Vagina (tissue), 2 donors: ENCODE data around the gene PUS7. TPM values are rescaled to one million over a fixed set of nuclear protein-coding genes. Genes with fewer than 3 reads are reported as not detected.
"Not testable (repeated sequence)": the region's sequence is repeated elsewhere in the genome, so short reads cannot be mapped to it uniquely, and the experiment has no call there.

Experiments used
- DNase-seq, 2 donors: peaks; one replicate each; pipeline ENCODE4 v3.0.0-alpha.2; 2017; ENCODE audit errors: extremely low spot score in 2 of 2
- H3K27ac ChIP-seq: fragments of 200-600 bp; sonication (generic); one replicate; pipeline ENCODE4 v1.5.1; 2019
- H3K27me3 ChIP-seq: fragments of 200-600 bp; sonication (generic); one replicate; pipeline ENCODE4 v1.5.1; 2019
- H3K36me3 ChIP-seq, 2 donors: fragments of 200-600 bp; sonication (generic); one replicate each; pipeline ENCODE4 v1.5.1; 2017 to 2019
- H3K4me1 ChIP-seq: fragments of 200-600 bp; sonication (generic); one replicate; pipeline ENCODE4 v1.5.1; 2019
- H3K4me3 ChIP-seq, 2 donors: fragments of 200-600 bp; sonication (generic); 1 replicate in 1 of 2; 2 replicates in 1 of 2; pipeline ENCODE4 v1.5.1; 2016 to 2019
- H3K9me3 ChIP-seq: fragments of 200-600 bp; sonication (generic); one replicate; pipeline ENCODE4 v1.5.1; 2019
- POLR2A ChIP-seq, 2 donors: fragments of 450-650 bp; IDR thresholded peaks; one replicate each; pipeline ENCODE4 v1.6.1; 2017; ENCODE audit warnings: antibody characterized with exemption in 2 of 2, mild to moderate bottlenecking in 2 of 2, moderate library complexity in 2 of 2
- POLR2AphosphoS5 ChIP-seq, 2 donors: sonication (generic); formaldehyde crosslinking; IDR thresholded peaks; one replicate each; pipeline ENCODE4 v1.9.0; 2017; ENCODE audit warnings: antibody characterized with exemption in 2 of 2, mild to moderate bottlenecking in 2 of 2, low read depth in 1 of 2; ENCODE audit not compliant: insufficient read depth in 1 of 2
- intact Hi-C: fragments of 100-400 bp; cut with DNase I; formaldehyde crosslinking; loops from one replicate; pipeline ENCODE4 v1.15.1; 2023
- total RNA-seq: library from RNA; depleted of rRNA; stranded (reverse); fragments of >200 nt; gene quantifications from one replicate; pipeline ENCODE4 v1.2.3, GENCODE V29; 2016
- TF ChIP-seq, protein P1 (sequence below), 3 experiments: fragments of 450-650 bp in 2 of 3; fragments of 200-600 bp in 1 of 3; sonication (generic) in 1 of 3; IDR thresholded peaks; one replicate each; pipeline ENCODE4 v1.5.1; 2017 to 2019; ENCODE audit warnings: antibody characterized with exemption in 3 of 3, mild to moderate bottlenecking in 2 of 3, moderate library complexity in 2 of 3

The PUS7 gene
- total RNA-seq, 1 donor from 2014 or later = 16.9 TPM

GRCh38 chr7:105519353-105519752 is 2.7 kb downstream of the PUS7 start:
- Histone ChIP-seq H3K9me3 (no peaks in the 10 kb centered on the region), H3K27ac (no peak overlapping the region), H3K36me3 (no peaks in the 10 kb centered on the region), H3K27me3 (no peaks in the 10 kb centered on the region), H3K4me3 (no peak overlapping the region), H3K4me1 (peaks cover 21% of the 10 kb centered on the region)
- DNase-seq = no peak
- TF ChIP-seq POLR2AphosphoS5 (IDR thresholded peaks at IDR 0.05; ENCODE audit: insufficient read depth in 1 of 2, low read depth in 1 of 2) = no peak
- TF ChIP-seq, protein P1, sequence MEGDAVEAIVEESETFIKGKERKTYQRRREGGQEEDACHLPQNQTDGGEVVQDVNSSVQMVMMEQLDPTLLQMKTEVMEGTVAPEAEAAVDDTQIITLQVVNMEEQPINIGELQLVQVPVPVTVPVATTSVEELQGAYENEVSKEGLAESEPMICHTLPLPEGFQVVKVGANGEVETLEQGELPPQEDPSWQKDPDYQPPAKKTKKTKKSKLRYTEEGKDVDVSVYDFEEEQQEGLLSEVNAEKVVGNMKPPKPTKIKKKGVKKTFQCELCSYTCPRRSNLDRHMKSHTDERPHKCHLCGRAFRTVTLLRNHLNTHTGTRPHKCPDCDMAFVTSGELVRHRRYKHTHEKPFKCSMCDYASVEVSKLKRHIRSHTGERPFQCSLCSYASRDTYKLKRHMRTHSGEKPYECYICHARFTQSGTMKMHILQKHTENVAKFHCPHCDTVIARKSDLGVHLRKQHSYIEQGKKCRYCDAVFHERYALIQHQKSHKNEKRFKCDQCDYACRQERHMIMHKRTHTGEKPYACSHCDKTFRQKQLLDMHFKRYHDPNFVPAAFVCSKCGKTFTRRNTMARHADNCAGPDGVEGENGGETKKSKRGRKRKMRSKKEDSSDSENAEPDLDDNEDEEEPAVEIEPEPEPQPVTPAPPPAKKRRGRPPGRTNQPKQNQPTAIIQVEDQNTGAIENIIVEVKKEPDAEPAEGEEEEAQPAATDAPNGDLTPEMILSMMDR (IDR thresholded peaks at IDR 0.05) = no peak
- no peak for TF ChIP-seq POLR2A (IDR thresholded peaks at IDR 0.05)
- intact Hi-C loops = no loop called here

GRCh38 chr7:105515610-105516009 is 6.5 kb downstream of the PUS7 start:
- intact Hi-C loops, H3K27ac ChIP-seq, DNase-seq, H3K4me3 ChIP-seq, H3K9me3 ChIP-seq, H3K4me1 ChIP-seq, H3K36me3 ChIP-seq, H3K27me3 ChIP-seq: not testable (repeated sequence)

DNA sequence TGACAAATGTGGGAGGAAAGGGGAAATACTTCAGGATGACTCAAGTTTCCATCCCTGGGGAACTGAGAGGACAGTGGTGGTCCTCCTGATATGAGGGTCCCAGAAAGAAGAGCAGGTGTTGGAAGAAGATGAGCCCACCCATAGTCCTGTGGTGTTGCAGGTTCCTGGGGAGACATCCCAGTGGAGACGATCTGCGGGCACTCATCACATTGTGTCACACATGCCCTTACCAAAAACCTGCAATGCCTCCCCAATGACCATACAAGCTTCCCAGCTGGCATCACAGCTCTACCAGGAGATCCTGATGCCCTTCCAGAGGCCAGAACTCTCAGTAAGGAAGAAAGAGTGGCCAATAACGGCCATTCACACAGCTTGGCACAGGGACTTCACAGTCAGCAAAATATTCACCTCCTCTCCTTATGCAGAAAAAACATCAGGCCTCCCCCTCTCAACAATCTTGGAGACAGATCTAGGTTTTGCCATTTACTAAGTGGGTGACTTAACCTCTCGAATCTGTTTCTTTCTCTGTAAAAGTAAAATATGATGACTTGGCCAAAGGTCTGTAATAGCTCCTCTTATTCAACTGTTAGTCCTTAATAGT is 9.0 kb downstream of the PUS7 start:
- Histone ChIP-seq H3K27ac (no peak overlapping the region), H3K36me3 (no peaks in the 10 kb centered on the region), H3K4me3 (no peak overlapping the region), H3K27me3 (no peaks in the 10 kb centered on the region), H3K4me1 (no peaks in the 10 kb centered on the region), H3K9me3 (no peaks in the 10 kb centered on the region)
- no peak for DNase-seq
- intact Hi-C loops = no loop called here
- TF ChIP-seq POLR2AphosphoS5 (IDR thresholded peaks at IDR 0.05; ENCODE audit: insufficient read depth in 1 of 2, low read depth in 1 of 2) (no peak), POLR2A (IDR thresholded peaks at IDR 0.05) (no peak)
- TF ChIP-seq, protein P1 (IDR thresholded peaks at IDR 0.05) = no peak

DNA sequence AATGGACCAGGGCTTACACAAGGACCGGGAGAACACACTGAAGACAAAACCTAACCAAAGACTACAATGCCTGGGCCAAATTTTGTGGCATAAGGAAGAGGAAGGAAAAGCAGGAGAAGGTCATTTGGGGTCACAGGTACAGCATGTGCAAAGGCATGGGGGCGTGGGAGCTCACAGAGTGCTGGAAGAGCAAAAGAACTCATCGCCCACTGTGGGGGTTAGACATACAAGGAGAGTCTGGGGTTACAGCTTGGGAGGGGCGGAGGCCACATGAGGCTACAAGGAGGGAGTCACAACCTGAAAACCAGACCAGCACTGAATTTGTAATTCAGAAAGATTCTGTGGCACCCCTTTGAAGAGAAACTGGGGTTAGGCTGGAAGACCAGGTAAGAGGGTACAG is 9.7 kb downstream of the PUS7 start:
- no peaks in the 10 kb centered on the region for H3K4me1 ChIP-seq
- H3K27ac ChIP-seq = no peak overlapping the region
- no peaks in the 10 kb centered on the region for H3K9me3 ChIP-seq
- intact Hi-C loops = no loop called here
- H3K27me3 ChIP-seq = no peaks in the 10 kb centered on the region
- TF ChIP-seq POLR2AphosphoS5 (IDR thresholded peaks at IDR 0.05; ENCODE audit: insufficient read depth in 1 of 2, low read depth in 1 of 2) (no peak), POLR2A (IDR thresholded peaks at IDR 0.05) (no peak)
- TF ChIP-seq, protein P1 (IDR thresholded peaks at IDR 0.05) = no peak
- no peak for DNase-seq
- no peaks in the 10 kb centered on the region for H3K36me3 ChIP-seq
- H3K4me3 ChIP-seq = no peak overlapping the region

DNA sequence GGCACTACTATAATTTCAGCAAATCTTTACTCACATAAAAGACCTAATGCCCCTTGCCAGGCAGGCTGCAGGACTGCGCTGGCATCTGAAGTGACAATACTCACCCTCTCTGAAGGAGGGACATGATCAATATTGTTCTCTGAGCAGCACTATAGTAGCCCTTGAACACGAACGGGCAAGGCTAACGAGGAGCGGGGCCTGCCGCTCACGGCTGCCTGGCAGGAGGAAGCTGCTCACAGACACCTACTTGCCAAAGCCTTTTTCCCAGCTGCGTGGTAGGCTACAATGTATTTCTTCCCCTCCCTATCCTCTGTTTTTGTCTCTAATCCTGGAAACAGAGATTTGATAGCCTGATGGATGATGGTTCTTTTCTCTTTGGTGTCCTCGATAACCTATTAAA is 19.9 kb downstream of the PUS7 start:
- peaks cover 4 to 43% of the 10 kb centered on the region in 2 donors for H3K36me3 ChIP-seq
- H3K9me3 ChIP-seq = no peaks in the 10 kb centered on the region
- no peaks in the 10 kb centered on the region for H3K27me3 ChIP-seq
- TF ChIP-seq POLR2A (IDR thresholded peaks at IDR 0.05) (no peak), POLR2AphosphoS5 (IDR thresholded peaks at IDR 0.05; ENCODE audit: insufficient read depth in 1 of 2, low read depth in 1 of 2) (no peak)
- TF ChIP-seq, protein P1 (IDR thresholded peaks at IDR 0.05) = no peak
- intact Hi-C loops = no loop called here
- H3K27ac ChIP-seq = no peak overlapping the region
- H3K4me3 ChIP-seq = no peak overlapping the region
- H3K4me1 ChIP-seq = no peaks in the 10 kb centered on the region
- DNase-seq = no peak
